Measurements from ENCODE around the gene HSPA9. TPM values are rescaled to one million over a fixed set of nuclear protein-coding genes. Genes with fewer than 3 reads are reported as not detected.

The HSPA9 gene
- total and polyA plus RNA-seq, 9 of the 15 experiments (the other 6 are each of a cell fraction or from before 2014, with no cell fraction given) = 195 to 583 (median 514) TPM

DNA sequence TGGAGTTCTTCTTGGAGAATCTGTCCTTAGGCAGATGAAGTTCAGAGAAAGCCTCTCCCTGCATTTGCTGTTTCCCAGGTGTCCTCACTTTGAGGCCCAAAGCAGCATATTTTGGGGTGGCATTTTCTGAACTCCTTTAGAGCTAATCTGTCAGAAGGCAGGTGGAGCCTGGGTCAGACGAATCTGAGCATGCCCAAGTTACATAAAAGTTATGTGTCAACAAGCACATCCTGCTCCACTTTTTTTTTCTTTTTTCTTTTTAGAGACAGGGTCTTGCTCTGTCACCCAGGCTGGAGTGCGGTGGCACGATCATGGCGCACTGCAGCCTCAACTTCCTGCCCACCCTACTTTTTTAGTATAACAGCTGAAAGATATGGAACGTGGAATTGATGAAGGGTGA lies 41.3 kb upstream of the HSPA9 start:
- H3K4me2 ChIP-seq (ENCODE audit: insufficient read depth, low read length) = no peak overlapping the region
- H3K9me3 ChIP-seq (replicated peaks; ENCODE audit: control insufficient read depth, insufficient read depth, low read depth, low read length) = no peaks in the 10 kb centered on the region
- ATAC-seq (no peak), FAIRE-seq (no peak), DNase-seq (ENCODE audit: extremely low read depth in 1 of 4, low spot score in 3 of 4) (no peak)
- peaks cover 2 to 5% of the 10 kb centered on the region in 2 experiments; a peak in 2 of 5 replicates for H3K27me3 ChIP-seq (ENCODE audit: control insufficient read depth in 2 of 2, insufficient read depth in 2 of 2, low read length in 2 of 2)
- WGBS (ENCODE audit: insufficient coverage, low coverage, missing lambda C conversion rate) = 48% methylated on average over 5 of the region's 5 CpGs
- CTCF ChIA-PET (ENCODE audit: low intra/inter-chr PET ratio) = no interaction called here
- no peak overlapping the region for H3K9ac ChIP-seq (ENCODE audit: insufficient read depth in 1 of 2, low read depth in 2 of 2, low read length in 2 of 2)
- POLR2A ChIA-PET = interaction anchor here (0.7 kb wide), 2 partner anchors 9 to 156 kb away, joined by 3 read pairs; no protein-coding TSS in a partner anchor
- in situ Hi-C loops (cut with MboI) (no loop called here), intact Hi-C loops (cut with micrococcal nuclease) (no loop called here)
- H3K27ac ChIP-seq (ENCODE audit: extremely low read depth, low read depth, low read length) = no peak overlapping the region
- no peaks in the 10 kb centered on the region for H3K36me3 ChIP-seq (ENCODE audit: control insufficient read depth, insufficient read depth, low read length)
- no peaks in the 10 kb centered on the region for H3K79me2 ChIP-seq (ENCODE audit: control insufficient read depth, insufficient read depth, low read length)
- no peak overlapping the region for H2AFZ ChIP-seq (ENCODE audit: low read depth, low read length)
- no peaks in the 10 kb centered on the region for H3K9me1 ChIP-seq (ENCODE audit: control insufficient read depth, insufficient read depth, low read length)
- no peak overlapping the region for H3K4me3 ChIP-seq
- no peaks in the 10 kb centered on the region for H4K20me1 ChIP-seq (replicated peaks; ENCODE audit: control insufficient read depth, insufficient read depth, low read length)
- H3K4me1 ChIP-seq (replicated peaks in 1 of 2; ENCODE audit: control insufficient read depth in 2 of 2, insufficient read depth in 2 of 2, low read length in 2 of 2) = peaks cover under 1 to 1% of the 10 kb centered on the region in 2 experiments; a peak in 2 of 5 replicates
- BruUV-seq (replicated peaks) = no TSS peak
- TF ChIP-seq, protein P1, sequence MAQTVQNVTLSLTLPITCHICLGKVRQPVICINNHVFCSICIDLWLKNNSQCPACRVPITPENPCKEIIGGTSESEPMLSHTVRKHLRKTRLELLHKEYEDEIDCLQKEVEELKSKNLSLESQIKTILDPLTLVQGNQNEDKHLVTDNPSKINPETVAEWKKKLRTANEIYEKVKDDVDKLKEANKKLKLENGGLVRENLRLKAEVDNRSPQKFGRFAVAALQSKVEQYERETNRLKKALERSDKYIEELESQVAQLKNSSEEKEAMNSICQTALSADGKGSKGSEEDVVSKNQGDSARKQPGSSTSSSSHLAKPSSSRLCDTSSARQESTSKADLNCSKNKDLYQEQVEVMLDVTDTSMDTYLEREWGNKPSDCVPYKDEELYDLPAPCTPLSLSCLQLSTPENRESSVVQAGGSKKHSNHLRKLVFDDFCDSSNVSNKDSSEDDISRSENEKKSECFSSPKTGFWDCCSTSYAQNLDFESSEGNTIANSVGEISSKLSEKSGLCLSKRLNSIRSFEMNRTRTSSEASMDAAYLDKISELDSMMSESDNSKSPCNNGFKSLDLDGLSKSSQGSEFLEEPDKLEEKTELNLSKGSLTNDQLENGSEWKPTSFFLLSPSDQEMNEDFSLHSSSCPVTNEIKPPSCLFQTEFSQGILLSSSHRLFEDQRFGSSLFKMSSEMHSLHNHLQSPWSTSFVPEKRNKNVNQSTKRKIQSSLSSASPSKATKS (CRISPR knock-in tag; IDR thresholded peaks at IDR 0.05) = no peak
- no peak for TF ChIP-seq NFATC3 (IDR thresholded peaks at IDR 0.05)
- TF ChIP-seq, protein P2, sequence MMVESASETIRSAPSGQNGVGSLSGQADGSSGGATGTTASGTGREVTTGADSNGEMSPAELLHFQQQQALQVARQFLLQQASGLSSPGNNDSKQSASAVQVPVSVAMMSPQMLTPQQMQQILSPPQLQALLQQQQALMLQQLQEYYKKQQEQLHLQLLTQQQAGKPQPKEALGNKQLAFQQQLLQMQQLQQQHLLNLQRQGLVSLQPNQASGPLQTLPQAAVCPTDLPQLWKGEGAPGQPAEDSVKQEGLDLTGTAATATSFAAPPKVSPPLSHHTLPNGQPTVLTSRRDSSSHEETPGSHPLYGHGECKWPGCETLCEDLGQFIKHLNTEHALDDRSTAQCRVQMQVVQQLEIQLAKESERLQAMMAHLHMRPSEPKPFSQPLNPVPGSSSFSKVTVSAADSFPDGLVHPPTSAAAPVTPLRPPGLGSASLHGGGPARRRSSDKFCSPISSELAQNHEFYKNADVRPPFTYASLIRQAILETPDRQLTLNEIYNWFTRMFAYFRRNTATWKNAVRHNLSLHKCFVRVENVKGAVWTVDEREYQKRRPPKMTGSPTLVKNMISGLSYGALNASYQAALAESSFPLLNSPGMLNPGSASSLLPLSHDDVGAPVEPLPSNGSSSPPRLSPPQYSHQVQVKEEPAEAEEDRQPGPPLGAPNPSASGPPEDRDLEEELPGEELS (CRISPR knock-in tag; IDR thresholded peaks at IDR 0.05; ENCODE audit: borderline replicate concordance) = no peak
- TF ChIP-seq ETV6 (IDR thresholded peaks at IDR 0.05; ENCODE audit: borderline replicate concordance in 1 of 2, low read depth in 2 of 2, low read length in 1 of 2) = no peak
- TF ChIP-seq ETV6 (CRISPR knock-in tag; IDR thresholded peaks at IDR 0.05; ENCODE audit: borderline replicate concordance) = no peak
- TF ChIP-seq, protein P3, sequence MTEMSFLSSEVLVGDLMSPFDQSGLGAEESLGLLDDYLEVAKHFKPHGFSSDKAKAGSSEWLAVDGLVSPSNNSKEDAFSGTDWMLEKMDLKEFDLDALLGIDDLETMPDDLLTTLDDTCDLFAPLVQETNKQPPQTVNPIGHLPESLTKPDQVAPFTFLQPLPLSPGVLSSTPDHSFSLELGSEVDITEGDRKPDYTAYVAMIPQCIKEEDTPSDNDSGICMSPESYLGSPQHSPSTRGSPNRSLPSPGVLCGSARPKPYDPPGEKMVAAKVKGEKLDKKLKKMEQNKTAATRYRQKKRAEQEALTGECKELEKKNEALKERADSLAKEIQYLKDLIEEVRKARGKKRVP (CRISPR knock-in tag; IDR thresholded peaks at IDR 0.05) = no peak
- no peak for TF ChIP-seq MEF2A (IDR thresholded peaks at IDR 0.05; ENCODE audit: control insufficient read depth, low read depth, low read length)
- TF ChIP-seq, protein P4, sequence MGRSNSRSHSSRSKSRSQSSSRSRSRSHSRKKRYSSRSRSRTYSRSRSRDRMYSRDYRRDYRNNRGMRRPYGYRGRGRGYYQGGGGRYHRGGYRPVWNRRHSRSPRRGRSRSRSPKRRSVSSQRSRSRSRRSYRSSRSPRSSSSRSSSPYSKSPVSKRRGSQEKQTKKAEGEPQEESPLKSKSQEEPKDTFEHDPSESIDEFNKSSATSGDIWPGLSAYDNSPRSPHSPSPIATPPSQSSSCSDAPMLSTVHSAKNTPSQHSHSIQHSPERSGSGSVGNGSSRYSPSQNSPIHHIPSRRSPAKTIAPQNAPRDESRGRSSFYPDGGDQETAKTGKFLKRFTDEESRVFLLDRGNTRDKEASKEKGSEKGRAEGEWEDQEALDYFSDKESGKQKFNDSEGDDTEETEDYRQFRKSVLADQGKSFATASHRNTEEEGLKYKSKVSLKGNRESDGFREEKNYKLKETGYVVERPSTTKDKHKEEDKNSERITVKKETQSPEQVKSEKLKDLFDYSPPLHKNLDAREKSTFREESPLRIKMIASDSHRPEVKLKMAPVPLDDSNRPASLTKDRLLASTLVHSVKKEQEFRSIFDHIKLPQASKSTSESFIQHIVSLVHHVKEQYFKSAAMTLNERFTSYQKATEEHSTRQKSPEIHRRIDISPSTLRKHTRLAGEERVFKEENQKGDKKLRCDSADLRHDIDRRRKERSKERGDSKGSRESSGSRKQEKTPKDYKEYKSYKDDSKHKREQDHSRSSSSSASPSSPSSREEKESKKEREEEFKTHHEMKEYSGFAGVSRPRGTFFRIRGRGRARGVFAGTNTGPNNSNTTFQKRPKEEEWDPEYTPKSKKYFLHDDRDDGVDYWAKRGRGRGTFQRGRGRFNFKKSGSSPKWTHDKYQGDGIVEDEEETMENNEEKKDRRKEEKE (IDR thresholded peaks at IDR 0.05; ENCODE audit: borderline replicate concordance in 1 of 2, control insufficient read depth in 1 of 2, low read depth in 2 of 2, low read length in 1 of 2) = no peak
- TF ChIP-seq MTF1 (CRISPR knock-in tag; IDR thresholded peaks at IDR 0.05; ENCODE audit: borderline replicate concordance) = no peak
- TF ChIP-seq, protein P5, sequence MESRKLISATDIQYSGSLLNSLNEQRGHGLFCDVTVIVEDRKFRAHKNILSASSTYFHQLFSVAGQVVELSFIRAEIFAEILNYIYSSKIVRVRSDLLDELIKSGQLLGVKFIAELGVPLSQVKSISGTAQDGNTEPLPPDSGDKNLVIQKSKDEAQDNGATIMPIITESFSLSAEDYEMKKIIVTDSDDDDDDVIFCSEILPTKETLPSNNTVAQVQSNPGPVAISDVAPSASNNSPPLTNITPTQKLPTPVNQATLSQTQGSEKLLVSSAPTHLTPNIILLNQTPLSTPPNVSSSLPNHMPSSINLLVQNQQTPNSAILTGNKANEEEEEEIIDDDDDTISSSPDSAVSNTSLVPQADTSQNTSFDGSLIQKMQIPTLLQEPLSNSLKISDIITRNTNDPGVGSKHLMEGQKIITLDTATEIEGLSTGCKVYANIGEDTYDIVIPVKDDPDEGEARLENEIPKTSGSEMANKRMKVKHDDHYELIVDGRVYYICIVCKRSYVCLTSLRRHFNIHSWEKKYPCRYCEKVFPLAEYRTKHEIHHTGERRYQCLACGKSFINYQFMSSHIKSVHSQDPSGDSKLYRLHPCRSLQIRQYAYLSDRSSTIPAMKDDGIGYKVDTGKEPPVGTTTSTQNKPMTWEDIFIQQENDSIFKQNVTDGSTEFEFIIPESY (CRISPR knock-in tag; IDR thresholded peaks at IDR 0.05) = no peak
- TF ChIP-seq NEUROD1 (IDR thresholded peaks at IDR 0.05; ENCODE audit: borderline replicate concordance, low read depth, low read length, partially characterized antibody) = no peak

Data from K562 (cell line).